Measurements from ENCODE around the gene DOCK1.

DNA sequence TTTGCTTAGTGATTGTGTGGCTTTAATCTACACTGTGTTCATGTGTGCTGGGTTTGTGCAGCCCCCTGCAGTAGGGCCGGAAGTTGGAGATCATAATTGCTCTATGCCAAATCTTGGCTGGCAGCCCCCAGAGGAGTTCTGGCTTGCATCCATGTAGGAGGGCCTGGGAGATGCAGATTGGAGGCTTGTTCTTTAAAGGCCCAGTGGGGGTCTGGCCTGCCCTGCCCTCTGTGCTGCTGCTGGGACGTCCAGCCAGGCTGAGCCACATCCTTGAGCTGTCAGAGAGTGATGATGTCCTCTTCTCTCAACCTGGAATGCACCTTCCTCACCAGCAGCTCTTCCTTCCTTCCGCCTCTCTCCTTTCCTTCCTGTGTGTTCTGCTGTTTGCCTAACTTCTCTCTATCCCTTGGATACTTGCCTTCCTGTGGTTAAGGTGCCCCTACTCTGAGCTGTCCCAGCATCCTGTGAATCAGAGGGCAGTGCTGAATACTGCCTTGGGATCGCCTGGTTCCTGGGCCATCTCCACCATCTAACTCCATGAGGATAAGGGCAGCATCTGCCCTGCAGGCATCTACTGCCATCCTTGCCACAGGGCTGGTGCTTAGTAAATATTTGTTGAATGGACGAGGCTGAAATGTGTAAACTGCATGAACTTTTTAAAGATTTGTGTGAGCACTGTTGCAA is 30.2 kb downstream of the DOCK1 start:
- TF ChIP-seq, protein P1, sequence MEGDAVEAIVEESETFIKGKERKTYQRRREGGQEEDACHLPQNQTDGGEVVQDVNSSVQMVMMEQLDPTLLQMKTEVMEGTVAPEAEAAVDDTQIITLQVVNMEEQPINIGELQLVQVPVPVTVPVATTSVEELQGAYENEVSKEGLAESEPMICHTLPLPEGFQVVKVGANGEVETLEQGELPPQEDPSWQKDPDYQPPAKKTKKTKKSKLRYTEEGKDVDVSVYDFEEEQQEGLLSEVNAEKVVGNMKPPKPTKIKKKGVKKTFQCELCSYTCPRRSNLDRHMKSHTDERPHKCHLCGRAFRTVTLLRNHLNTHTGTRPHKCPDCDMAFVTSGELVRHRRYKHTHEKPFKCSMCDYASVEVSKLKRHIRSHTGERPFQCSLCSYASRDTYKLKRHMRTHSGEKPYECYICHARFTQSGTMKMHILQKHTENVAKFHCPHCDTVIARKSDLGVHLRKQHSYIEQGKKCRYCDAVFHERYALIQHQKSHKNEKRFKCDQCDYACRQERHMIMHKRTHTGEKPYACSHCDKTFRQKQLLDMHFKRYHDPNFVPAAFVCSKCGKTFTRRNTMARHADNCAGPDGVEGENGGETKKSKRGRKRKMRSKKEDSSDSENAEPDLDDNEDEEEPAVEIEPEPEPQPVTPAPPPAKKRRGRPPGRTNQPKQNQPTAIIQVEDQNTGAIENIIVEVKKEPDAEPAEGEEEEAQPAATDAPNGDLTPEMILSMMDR (IDR thresholded peaks at IDR 0.05), result no peak
- TF ChIP-seq POLR2A (IDR thresholded peaks at IDR 0.05), result no peak
